Right lobe of liver (tissue), 4 donors: ENCODE data around the gene TNRC6C.

Experiments used
- CTCF ChIP-seq, 4 donors: fragments of 200-600 bp in 3 of 4; fragments of 450-650 bp in 1 of 4; IDR thresholded peaks; one replicate each; pipeline versions ENCODE4 v1.5.1 to v1.8.0; 2016 to 2022; ENCODE audit warnings: antibody characterized with exemption in 4 of 4, mild to moderate bottlenecking in 2 of 4
- POLR2A ChIP-seq: fragments of 450-650 bp; IDR thresholded peaks from one replicate; pipeline ENCODE4 v1.6.1; 2017; ENCODE audit warnings: antibody characterized with exemption, mild to moderate bottlenecking
- donor health status: DM: no; HTN: no; CAD: no.
- donor health status: DM: no; HTN: no; CAD: no.
- donor health status: DM: no; HTN: yes; CAD: no.

GRCh38 chr17:78049609-78050008, 91.1 kb downstream of the TNRC6C start:
- TF ChIP-seq CTCF (IDR thresholded peaks at IDR 0.05) (no peak), POLR2A (no peak)
